WTC11 (cell line): ENCODE results near the gene ACSS2. TPM values are rescaled to one million over a fixed set of nuclear protein-coding genes. Genes with fewer than 3 reads are reported as not detected.

Experiments
- ATAC-seq: fragments of 200-7000 bp; cut with Tn5 transposase; 2 replicates; pipeline ENCODE4 v1.10.0; 2021; ENCODE audit warnings: mild to moderate bottlenecking, moderate library complexity
- Bru-seq: library from RNA; stranded (reverse); fragments of 400-500 nt; gene quantifications from one replicate; lab custom pipeline; 2021; lab: Mats Ljungman, UMichigan
- CTCF ChIA-PET: fragments of 300-600 bp; sonication (Branson Sonifier 250); formaldehyde crosslinking; loops from one replicate; lab custom pipeline; 2021; ENCODE audit warnings: antibody characterized with exemption; lab: Charles Lee
- POLR2A ChIA-PET: fragments of 350-600 bp; sonication (Branson Sonifier 250); formaldehyde crosslinking; loops from one replicate; lab custom pipeline; 2021; ENCODE audit warnings: antibody characterized with exemption; lab: Charles Lee
- DNase-seq: peaks from one replicate; pipeline ENCODE4 v3.0.0; 2021; ENCODE audit warnings: low spot score
- H3K27ac Mint-ChIP-seq: 2 replicates; pipeline ENCODE4 v1.8.0; 2021; ENCODE audit warnings: mixed read lengths
- H3K27me3 Mint-ChIP-seq: 2 replicates; pipeline ENCODE4 v1.8.0; 2021; ENCODE audit warnings: low read depth, mild to moderate bottlenecking, moderate library complexity, mixed read lengths
- H3K36me3 Mint-ChIP-seq: 2 replicates; pipeline ENCODE4 v1.8.0; 2021; ENCODE audit warnings: mixed read lengths
- H3K4me1 Mint-ChIP-seq: 2 replicates; pipeline ENCODE4 v1.8.0; 2022; ENCODE audit warnings: mixed read lengths
- H3K4me3 Mint-ChIP-seq: 2 replicates; pipeline ENCODE4 v1.8.0; 2021; ENCODE audit warnings: mild to moderate bottlenecking, moderate library complexity, mixed read lengths
- H3K9me3 Mint-ChIP-seq: 2 replicates; pipeline ENCODE4 v1.8.0; 2021; ENCODE audit warnings: mixed read lengths
- GABPB1 ChIP-seq: sonication (generic); formaldehyde crosslinking; IDR thresholded peaks from 2 replicates; pipeline ENCODE4 v1.8.1; 2023; ENCODE audit warnings: mild to moderate bottlenecking, missing genetic modification reagents
- KAT7 ChIP-seq: sonication (generic); formaldehyde crosslinking; IDR thresholded peaks from 2 replicates; pipeline ENCODE4 v1.8.1; 2023; ENCODE audit warnings: missing genetic modification reagents, mild to moderate bottlenecking, borderline replicate concordance
- MXD4 ChIP-seq: fragments of 250-450 bp; sonication (Bioruptor Pico); IDR thresholded peaks from 2 replicates; pipeline ENCODE4 v1.8.0; 2021; ENCODE audit warnings: mild to moderate bottlenecking, moderate library complexity, borderline replicate concordance
- NR2C2 ChIP-seq: sonication (generic); formaldehyde crosslinking; IDR thresholded peaks from 2 replicates; pipeline ENCODE4 v1.8.0; 2022; ENCODE audit warnings: mild to moderate bottlenecking, missing genetic modification reagents
- NR3C1 ChIP-seq: sonication (generic); formaldehyde crosslinking; conservative IDR thresholded peaks from 2 replicates; pipeline ENCODE4 v1.8.1; 2023; ENCODE audit warnings: low read depth, mild to moderate bottlenecking, missing genetic modification reagents
- PRRX2 ChIP-seq: fragments of 250-450 bp; sonication (Bioruptor Pico); IDR thresholded peaks from 2 replicates; pipeline ENCODE4 v1.8.0; 2021; ENCODE audit warnings: mild to moderate bottlenecking
- RORB ChIP-seq: fragments of 250-450 bp; sonication (Bioruptor Pico); IDR thresholded peaks from 2 replicates; pipeline ENCODE4 v1.9.0; 2021; ENCODE audit warnings: mild to moderate bottlenecking
- SP1 ChIP-seq: sonication (generic); formaldehyde crosslinking; conservative IDR thresholded peaks from 2 replicates; pipeline ENCODE4 v1.8.1; 2022; ENCODE audit warnings: missing genetic modification reagents
- ZNF317 ChIP-seq: sonication (generic); formaldehyde crosslinking; IDR thresholded peaks from 2 replicates; pipeline ENCODE4 v1.8.1; 2023; ENCODE audit warnings: low read depth, mild to moderate bottlenecking, moderate library complexity, missing genetic modification reagents, borderline replicate concordance
- ZNF396 ChIP-seq: fragments of 250-450 bp; sonication (Bioruptor Pico); IDR thresholded peaks from 2 replicates; pipeline ENCODE4 v1.8.0; 2021; ENCODE audit warnings: mild to moderate bottlenecking, moderate library complexity, borderline replicate concordance
- long read RNA-seq, 3 experiments: library from RNA in 1 of 3; library from capped mRNA in 1 of 3; library from polyadenylated mRNA in 1 of 3; unstranded in 2 of 3; stranded (forward) in 1 of 3; transcript quantifications; one replicate each; pipeline ENCODE4 v2.0.0, GENCODE V29; 2021
- total RNA-seq: library from RNA; stranded (reverse); gene quantifications from 3 replicates; pipeline ENCODE4 v1.2.3, GENCODE V29; 2021
- TF ChIP-seq, protein P1 (sequence below): fragments of 250-450 bp; sonication (Bioruptor Pico); IDR thresholded peaks from 2 replicates; pipeline ENCODE4 v1.9.0; 2021; ENCODE audit warnings: mild to moderate bottlenecking
- TF ChIP-seq, protein P2 (sequence below): fragments of 250-450 bp; sonication (Bioruptor Pico); IDR thresholded peaks from 2 replicates; pipeline ENCODE4 v1.9.0; 2021; ENCODE audit warnings: moderate library complexity, mild to moderate bottlenecking, inconsistent platforms, borderline replicate concordance
- TF ChIP-seq, protein P3 (sequence below): sonication (generic); formaldehyde crosslinking; IDR thresholded peaks from 2 replicates; pipeline ENCODE4 v1.8.1; 2023; ENCODE audit warnings: mild to moderate bottlenecking, moderate library complexity, missing genetic modification reagents
- TF ChIP-seq, protein P4 (sequence below): fragments of 250-450 bp; sonication (Bioruptor Pico); IDR thresholded peaks from 2 replicates; pipeline ENCODE4 v1.8.0; 2021; ENCODE audit warnings: mild to moderate bottlenecking
- TF ChIP-seq, protein P5 (sequence below): sonication (generic); formaldehyde crosslinking; IDR thresholded peaks from 2 replicates; pipeline ENCODE4 v1.8.0; 2022; ENCODE audit warnings: missing genetic modification reagents
- TF ChIP-seq, protein P6 (sequence below): sonication (generic); formaldehyde crosslinking; IDR thresholded peaks from 2 replicates; pipeline ENCODE4 v1.8.1; 2023; ENCODE audit warnings: mild to moderate bottlenecking, missing genetic modification reagents, borderline replicate concordance
- TF ChIP-seq, protein P7 (sequence below): sonication (generic); formaldehyde crosslinking; IDR thresholded peaks from 2 replicates; pipeline ENCODE4 v1.8.1; 2022; ENCODE audit warnings: mild to moderate bottlenecking, missing genetic modification reagents, moderate library complexity, borderline replicate concordance

The ACSS2 gene, protein sequence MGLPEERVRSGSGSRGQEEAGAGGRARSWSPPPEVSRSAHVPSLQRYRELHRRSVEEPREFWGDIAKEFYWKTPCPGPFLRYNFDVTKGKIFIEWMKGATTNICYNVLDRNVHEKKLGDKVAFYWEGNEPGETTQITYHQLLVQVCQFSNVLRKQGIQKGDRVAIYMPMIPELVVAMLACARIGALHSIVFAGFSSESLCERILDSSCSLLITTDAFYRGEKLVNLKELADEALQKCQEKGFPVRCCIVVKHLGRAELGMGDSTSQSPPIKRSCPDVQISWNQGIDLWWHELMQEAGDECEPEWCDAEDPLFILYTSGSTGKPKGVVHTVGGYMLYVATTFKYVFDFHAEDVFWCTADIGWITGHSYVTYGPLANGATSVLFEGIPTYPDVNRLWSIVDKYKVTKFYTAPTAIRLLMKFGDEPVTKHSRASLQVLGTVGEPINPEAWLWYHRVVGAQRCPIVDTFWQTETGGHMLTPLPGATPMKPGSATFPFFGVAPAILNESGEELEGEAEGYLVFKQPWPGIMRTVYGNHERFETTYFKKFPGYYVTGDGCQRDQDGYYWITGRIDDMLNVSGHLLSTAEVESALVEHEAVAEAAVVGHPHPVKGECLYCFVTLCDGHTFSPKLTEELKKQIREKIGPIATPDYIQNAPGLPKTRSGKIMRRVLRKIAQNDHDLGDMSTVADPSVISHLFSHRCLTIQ
- total RNA-seq (28.9 to 35.9 TPM (median 29.0 TPM) in 3 replicates), Bru-seq, nascent RNA (percentile 60 among the genes with signal in this experiment)
- long read RNA-seq, experiment 1, transcript ACSS2-202 (18 exons, 3,065 nt), result major isoform, 37 of 69 reads
- long read RNA-seq, experiment 1, partial matches to known transcripts, result 9 of 69 reads
- long read RNA-seq, experiment 1, other reads (novel, unspliced or antisense), result 20 of 69 reads
- long read RNA-seq, experiment 2, partial matches to known transcripts, result 15 of 36 reads
- long read RNA-seq, experiment 2, other reads (novel, unspliced or antisense), result 18 of 36 reads
- long read RNA-seq, experiment 3, partial matches to known transcripts, result 0 of 1 reads
- long read RNA-seq, experiment 3, other reads (novel, unspliced or antisense), result 0 of 1 reads

DNA sequence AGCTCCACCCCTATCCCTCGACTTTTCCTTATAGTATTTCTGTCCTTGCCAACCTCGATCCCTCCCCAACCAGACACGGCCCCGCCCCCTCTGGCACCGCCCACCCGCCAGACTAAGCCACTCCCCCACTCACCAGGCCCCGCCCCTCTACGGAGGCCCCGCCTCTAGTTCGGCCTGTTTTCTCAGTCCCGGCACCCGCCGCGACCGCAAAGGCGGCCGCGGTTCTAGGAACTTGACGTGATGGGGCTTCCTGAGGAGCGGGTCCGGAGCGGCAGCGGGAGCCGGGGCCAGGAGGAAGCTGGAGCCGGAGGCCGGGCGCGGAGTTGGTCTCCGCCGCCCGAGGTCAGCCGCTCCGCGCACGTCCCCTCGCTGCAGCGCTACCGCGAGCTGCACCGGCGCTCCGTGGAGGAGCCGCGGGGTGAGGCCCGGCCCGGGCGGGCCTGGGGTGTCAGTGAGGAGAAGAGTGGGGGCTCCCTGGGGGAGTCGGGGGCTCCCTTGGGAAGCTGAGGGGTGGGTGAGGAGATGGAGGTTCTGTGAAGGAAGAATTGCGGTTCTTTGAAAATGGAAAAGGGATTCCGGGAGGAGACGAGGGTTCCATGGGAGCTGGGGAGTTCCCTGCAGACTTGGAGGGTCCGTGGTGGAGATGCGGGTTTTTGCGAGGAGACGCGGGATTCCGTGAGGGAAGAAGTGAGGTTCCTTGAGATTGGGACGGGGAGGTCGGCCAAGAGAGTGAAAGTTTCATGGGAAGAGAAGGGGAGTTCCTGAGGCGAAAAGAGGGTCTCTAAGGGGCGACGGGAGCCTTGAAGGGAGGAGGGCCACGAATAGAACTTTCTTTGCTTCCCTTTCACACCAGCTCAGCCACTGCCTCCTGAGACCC, at the start of gene ACSS2:
TSS of gene ACSS2 (plus strand) at position 207 of the 877 bp plus-strand sequence. CDS start at position 241, 34 bp downstream.
- Mint-ChIP-seq H3K27me3 (peaks cover 31% of the 10 kb centered on the region), H3K4me1 (peaks cover 46% of the 10 kb centered on the region)
- TF ChIP-seq, protein P1, sequence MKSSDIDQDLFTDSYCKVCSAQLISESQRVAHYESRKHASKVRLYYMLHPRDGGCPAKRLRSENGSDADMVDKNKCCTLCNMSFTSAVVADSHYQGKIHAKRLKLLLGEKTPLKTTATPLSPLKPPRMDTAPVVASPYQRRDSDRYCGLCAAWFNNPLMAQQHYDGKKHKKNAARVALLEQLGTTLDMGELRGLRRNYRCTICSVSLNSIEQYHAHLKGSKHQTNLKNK (CRISPR knock-in tag), result no peak
- TF ChIP-seq, protein P2, sequence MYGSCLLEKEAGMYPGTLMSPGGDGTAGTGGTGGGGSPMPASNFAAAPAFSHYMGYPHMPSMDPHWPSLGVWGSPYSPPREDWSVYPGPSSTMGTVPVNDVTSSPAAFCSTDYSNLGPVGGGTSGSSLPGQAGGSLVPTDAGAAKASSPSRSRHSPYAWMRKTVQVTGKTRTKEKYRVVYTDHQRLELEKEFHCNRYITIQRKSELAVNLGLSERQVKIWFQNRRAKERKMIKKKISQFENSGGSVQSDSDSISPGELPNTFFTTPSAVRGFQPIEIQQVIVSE (CRISPR knock-in tag), result no peak
- 0 out of 2 replicates have a peak, but pooled peaks have one; percentile 12 for TF ChIP-seq SP1 (CRISPR knock-in tag)
- TF ChIP-seq PRRX2 (CRISPR knock-in tag), result no peak
- TF ChIP-seq, protein P3, sequence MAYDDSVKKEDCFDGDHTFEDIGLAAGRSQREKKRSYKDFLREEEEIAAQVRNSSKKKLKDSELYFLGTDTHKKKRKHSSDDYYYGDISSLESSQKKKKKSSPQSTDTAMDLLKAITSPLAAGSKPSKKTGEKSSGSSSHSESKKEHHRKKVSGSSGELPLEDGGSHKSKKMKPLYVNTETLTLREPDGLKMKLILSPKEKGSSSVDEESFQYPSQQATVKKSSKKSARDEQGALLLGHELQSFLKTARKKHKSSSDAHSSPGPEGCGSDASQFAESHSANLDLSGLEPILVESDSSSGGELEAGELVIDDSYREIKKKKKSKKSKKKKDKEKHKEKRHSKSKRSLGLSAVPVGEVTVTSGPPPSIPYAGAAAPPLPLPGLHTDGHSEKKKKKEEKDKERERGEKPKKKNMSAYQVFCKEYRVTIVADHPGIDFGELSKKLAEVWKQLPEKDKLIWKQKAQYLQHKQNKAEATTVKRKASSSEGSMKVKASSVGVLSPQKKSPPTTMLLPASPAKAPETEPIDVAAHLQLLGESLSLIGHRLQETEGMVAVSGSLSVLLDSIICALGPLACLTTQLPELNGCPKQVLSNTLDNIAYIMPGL (CRISPR knock-in tag), result peak; percentile 65; the same call in 1 of the 2 replicates
- 0 out of 2 replicates have a peak, but pooled peaks have one; percentile 12 for TF ChIP-seq GABPB1 (CRISPR knock-in tag)
- TF ChIP-seq RORB (CRISPR knock-in tag), result no peak
- no peak for TF ChIP-seq KAT7 (CRISPR knock-in tag)
- TF ChIP-seq, protein P4, sequence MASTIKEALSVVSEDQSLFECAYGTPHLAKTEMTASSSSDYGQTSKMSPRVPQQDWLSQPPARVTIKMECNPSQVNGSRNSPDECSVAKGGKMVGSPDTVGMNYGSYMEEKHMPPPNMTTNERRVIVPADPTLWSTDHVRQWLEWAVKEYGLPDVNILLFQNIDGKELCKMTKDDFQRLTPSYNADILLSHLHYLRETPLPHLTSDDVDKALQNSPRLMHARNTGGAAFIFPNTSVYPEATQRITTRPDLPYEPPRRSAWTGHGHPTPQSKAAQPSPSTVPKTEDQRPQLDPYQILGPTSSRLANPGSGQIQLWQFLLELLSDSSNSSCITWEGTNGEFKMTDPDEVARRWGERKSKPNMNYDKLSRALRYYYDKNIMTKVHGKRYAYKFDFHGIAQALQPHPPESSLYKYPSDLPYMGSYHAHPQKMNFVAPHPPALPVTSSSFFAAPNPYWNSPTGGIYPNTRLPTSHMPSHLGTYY (CRISPR knock-in tag), result no peak
- TF ChIP-seq ZNF317 (CRISPR knock-in tag), result no peak
- no peak for TF ChIP-seq NR3C1 (CRISPR knock-in tag)
- no peak for TF ChIP-seq MXD4
- TF ChIP-seq, protein P5, sequence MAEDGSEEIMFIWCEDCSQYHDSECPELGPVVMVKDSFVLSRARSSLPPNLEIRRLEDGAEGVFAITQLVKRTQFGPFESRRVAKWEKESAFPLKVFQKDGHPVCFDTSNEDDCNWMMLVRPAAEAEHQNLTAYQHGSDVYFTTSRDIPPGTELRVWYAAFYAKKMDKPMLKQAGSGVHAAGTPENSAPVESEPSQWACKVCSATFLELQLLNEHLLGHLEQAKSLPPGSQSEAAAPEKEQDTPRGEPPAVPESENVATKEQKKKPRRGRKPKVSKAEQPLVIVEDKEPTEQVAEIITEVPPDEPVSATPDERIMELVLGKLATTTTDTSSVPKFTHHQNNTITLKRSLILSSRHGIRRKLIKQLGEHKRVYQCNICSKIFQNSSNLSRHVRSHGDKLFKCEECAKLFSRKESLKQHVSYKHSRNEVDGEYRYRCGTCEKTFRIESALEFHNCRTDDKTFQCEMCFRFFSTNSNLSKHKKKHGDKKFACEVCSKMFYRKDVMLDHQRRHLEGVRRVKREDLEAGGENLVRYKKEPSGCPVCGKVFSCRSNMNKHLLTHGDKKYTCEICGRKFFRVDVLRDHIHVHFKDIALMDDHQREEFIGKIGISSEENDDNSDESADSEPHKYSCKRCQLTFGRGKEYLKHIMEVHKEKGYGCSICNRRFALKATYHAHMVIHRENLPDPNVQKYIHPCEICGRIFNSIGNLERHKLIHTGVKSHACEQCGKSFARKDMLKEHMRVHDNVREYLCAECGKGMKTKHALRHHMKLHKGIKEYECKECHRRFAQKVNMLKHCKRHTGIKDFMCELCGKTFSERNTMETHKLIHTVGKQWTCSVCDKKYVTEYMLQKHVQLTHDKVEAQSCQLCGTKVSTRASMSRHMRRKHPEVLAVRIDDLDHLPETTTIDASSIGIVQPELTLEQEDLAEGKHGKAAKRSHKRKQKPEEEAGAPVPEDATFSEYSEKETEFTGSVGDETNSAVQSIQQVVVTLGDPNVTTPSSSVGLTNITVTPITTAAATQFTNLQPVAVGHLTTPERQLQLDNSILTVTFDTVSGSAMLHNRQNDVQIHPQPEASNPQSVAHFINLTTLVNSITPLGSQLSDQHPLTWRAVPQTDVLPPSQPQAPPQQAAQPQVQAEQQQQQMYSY, result no peak
- TF ChIP-seq, protein P6, sequence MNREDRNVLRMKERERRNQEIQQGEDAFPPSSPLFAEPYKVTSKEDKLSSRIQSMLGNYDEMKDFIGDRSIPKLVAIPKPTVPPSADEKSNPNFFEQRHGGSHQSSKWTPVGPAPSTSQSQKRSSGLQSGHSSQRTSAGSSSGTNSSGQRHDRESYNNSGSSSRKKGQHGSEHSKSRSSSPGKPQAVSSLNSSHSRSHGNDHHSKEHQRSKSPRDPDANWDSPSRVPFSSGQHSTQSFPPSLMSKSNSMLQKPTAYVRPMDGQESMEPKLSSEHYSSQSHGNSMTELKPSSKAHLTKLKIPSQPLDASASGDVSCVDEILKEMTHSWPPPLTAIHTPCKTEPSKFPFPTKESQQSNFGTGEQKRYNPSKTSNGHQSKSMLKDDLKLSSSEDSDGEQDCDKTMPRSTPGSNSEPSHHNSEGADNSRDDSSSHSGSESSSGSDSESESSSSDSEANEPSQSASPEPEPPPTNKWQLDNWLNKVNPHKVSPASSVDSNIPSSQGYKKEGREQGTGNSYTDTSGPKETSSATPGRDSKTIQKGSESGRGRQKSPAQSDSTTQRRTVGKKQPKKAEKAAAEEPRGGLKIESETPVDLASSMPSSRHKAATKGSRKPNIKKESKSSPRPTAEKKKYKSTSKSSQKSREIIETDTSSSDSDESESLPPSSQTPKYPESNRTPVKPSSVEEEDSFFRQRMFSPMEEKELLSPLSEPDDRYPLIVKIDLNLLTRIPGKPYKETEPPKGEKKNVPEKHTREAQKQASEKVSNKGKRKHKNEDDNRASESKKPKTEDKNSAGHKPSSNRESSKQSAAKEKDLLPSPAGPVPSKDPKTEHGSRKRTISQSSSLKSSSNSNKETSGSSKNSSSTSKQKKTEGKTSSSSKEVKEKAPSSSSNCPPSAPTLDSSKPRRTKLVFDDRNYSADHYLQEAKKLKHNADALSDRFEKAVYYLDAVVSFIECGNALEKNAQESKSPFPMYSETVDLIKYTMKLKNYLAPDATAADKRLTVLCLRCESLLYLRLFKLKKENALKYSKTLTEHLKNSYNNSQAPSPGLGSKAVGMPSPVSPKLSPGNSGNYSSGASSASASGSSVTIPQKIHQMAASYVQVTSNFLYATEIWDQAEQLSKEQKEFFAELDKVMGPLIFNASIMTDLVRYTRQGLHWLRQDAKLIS (CRISPR knock-in tag), result no peak
- TF ChIP-seq, protein P7, sequence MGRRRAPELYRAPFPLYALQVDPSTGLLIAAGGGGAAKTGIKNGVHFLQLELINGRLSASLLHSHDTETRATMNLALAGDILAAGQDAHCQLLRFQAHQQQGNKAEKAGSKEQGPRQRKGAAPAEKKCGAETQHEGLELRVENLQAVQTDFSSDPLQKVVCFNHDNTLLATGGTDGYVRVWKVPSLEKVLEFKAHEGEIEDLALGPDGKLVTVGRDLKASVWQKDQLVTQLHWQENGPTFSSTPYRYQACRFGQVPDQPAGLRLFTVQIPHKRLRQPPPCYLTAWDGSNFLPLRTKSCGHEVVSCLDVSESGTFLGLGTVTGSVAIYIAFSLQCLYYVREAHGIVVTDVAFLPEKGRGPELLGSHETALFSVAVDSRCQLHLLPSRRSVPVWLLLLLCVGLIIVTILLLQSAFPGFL, result no peak
- no peak for TF ChIP-seq NR2C2
- no peak for TF ChIP-seq ZNF396

More for the DNA sequence above, at the start of gene ACSS2:
- no peaks in the 10 kb centered on the region for H3K36me3 Mint-ChIP-seq
- no peaks in the 10 kb centered on the region for H3K9me3 Mint-ChIP-seq
- POLR2A ChIA-PET, result interaction anchor here (0.5 to 0.9 kb wide), 7 partner anchors 10 to 1416 kb away, joined by 3 to 7 read pairs (median 4); no protein-coding TSS in a partner anchor
- ATAC-seq, result no peak
- DNase-seq, result no peak
- CTCF ChIA-PET, result interaction anchor here (0.5 to 7.7 kb wide), 23 partner anchors 13 to 1697 kb away, joined by 3 to 152 read pairs (median 4); partner anchors contain the start of genes GSS, MMP24OS, MYH7B and TGIF2
- H3K4me3 Mint-ChIP-seq, result peak within 1 kb of the TSS; percentile 98
- H3K27ac Mint-ChIP-seq, result peak within 1 kb of the TSS; percentile 98
